IPS DF 6.9 (cell line): ENCODE results near the gene ME2.

Experiments
- DNase-seq: peaks from one replicate; pipeline ENCODE4 v3.0.0-alpha.2; 2013; ENCODE audit warnings: low read depth, low spot score
- H3K27ac ChIP-seq: one replicate; pipeline ENCODE4 v1.5.1; 2013; ENCODE audit warnings: low read length, control low read depth
- H3K27me3 ChIP-seq: 2 replicates; pipeline ENCODE4 v1.6.1; 2013; ENCODE audit warnings: mild to moderate bottlenecking, low read length; ENCODE audit not compliant: control insufficient read depth, insufficient read depth
- H3K36me3 ChIP-seq: 2 replicates; pipeline ENCODE4 v1.6.1; 2013; ENCODE audit warnings: low read length; ENCODE audit not compliant: control insufficient read depth, insufficient read depth
- H3K4me1 ChIP-seq: 2 replicates; pipeline ENCODE4 v1.6.1; 2013; ENCODE audit warnings: low read length; ENCODE audit not compliant: control insufficient read depth, insufficient read depth
- H3K4me3 ChIP-seq: 2 replicates; pipeline ENCODE4 v1.5.1; 2013; ENCODE audit warnings: mild to moderate bottlenecking, low read length
- H3K9me3 ChIP-seq: 2 replicates; pipeline ENCODE4 v1.6.1; 2013; ENCODE audit warnings: low read length, inconsistent platforms; ENCODE audit not compliant: control insufficient read depth, insufficient read depth
- WGBS: extraction: QIAGEN DNeasy Blood & Tissue Kit; methylation state at CpG from one replicate; pipeline ENCODE4 v1.1.7; 2013; ENCODE audit warnings: mixed read lengths, missing lambda C conversion rate; ENCODE audit not compliant: insufficient read length, insufficient coverage; 5-methylcytosine and 5-hydroxymethylcytosine counted together

The ME2 gene

DNA sequence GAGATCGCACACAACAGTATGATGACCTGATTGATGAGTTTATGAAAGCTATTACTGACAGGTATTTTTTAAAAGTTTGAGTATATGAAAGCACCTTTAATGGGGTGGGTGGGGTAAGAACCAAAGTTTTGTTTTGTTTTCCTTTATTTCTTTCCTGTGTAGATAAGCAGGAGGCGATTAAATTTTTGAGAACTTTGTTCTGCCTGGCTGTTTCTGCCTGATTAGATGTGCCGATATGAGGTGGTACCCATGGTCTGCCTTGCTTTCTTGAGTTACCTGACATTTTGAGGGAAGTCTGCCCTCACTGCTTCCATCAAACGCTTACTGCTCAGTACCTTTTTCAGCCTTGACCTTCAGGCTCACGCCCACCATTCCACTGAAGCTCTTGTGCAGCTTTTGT is 39.2 kb downstream of the ME2 start:
- Histone ChIP-seq H3K9me3 (no peaks in the 10 kb centered on the region), H3K36me3 (no peaks in the 10 kb centered on the region; the same call in 1 of the 2 replicates), H3K4me1 (no peaks in the 10 kb centered on the region), H3K4me3 (no peak overlapping the region), H3K27ac (no peak overlapping the region), H3K27me3 (no peaks in the 10 kb centered on the region)
- DNase-seq, result no peak
- no CpG with 5 or more reads among the region's 5 CpGs for WGBS

DNA sequence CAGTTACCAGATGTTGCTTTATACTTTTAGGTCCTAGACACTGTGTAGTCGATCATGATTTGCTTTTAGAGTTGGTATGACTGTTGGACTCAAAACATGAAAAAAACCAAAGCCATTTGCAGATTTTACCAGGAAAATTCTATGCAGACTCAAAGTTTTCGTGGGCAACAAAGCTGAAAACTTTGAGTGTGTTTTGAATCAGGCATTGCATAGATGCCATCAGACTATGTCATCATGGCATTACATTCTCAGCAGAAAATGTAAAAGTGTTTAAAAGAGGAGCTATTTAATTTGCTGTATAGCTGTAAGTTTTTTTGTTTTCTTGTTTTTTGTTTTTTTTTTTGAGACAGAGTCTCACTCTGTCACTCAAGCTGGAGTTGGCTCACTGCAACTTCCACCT is 45.5 kb downstream of the ME2 start:
- DNase-seq, result no peak
- no peaks in the 10 kb centered on the region; the same call in 1 of the 2 replicates for H3K36me3 ChIP-seq

DNA sequence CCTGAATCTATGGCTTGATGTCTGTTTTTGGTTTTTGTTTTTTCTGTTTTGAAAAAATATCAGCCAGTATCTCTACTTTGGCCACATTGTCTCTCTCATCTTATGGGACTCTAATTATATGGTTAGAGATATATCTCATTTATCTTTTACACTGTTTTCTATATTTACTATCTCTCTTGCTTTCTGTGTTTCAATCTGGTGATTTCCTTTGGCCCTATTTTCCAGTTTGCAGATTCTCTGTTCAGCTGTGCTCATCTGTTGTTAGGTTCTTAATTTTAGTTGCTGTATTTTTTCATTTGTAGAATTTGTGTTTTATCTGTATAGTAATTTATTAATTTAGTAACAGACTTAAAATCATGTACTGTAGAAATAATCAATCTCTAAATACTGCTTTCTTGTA is 47.6 kb downstream of the ME2 start:
- DNase-seq, result no peak
- no peak overlapping the region for H3K27ac ChIP-seq
- H3K4me1 ChIP-seq, result no peaks in the 10 kb centered on the region
- no peak overlapping the region for H3K4me3 ChIP-seq
- no peaks in the 10 kb centered on the region for H3K27me3 ChIP-seq
- H3K9me3 ChIP-seq, result no peaks in the 10 kb centered on the region
- no peaks in the 10 kb centered on the region; the same call in 1 of the 2 replicates for H3K36me3 ChIP-seq

More for the DNA sequence above, 45.5 kb downstream of the ME2 start:
- WGBS, result no CpG with 5 or more reads among the region's 2 CpGs
- Histone ChIP-seq H3K27me3 (no peaks in the 10 kb centered on the region), H3K4me1 (no peaks in the 10 kb centered on the region), H3K9me3 (no peaks in the 10 kb centered on the region), H3K4me3 (no peak overlapping the region), H3K27ac (no peak overlapping the region)

DNA sequence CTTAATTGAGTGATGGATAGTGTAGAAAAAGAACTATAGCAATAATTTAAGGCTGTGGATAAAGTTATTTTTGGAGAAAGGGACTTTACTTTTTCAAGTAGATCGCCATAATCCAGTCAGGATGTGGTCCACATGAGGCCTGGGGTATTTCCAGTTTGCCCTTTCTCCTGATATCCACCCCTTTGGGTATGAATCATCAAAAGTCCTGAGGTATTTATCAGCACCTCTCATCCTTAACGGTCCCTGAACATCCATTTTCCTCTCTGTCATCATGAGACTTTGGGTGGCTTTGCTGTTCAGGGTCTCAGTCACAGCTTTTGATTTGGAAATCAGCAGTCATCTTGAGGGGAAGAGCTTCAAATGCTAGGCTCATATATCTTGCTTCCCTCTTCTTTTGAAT is 49.6 kb downstream of the ME2 start:
- no peaks in the 10 kb centered on the region for H3K27me3 ChIP-seq
- no peak overlapping the region for H3K27ac ChIP-seq
- H3K4me1 ChIP-seq, result no peaks in the 10 kb centered on the region
- H3K4me3 ChIP-seq, result no peak overlapping the region
- DNase-seq, result no peak
- H3K36me3 ChIP-seq, result no peaks in the 10 kb centered on the region; the same call in 1 of the 2 replicates
- no peaks in the 10 kb centered on the region for H3K9me3 ChIP-seq
- no CpG with 5 or more reads among the region's 2 CpGs for WGBS

DNA sequence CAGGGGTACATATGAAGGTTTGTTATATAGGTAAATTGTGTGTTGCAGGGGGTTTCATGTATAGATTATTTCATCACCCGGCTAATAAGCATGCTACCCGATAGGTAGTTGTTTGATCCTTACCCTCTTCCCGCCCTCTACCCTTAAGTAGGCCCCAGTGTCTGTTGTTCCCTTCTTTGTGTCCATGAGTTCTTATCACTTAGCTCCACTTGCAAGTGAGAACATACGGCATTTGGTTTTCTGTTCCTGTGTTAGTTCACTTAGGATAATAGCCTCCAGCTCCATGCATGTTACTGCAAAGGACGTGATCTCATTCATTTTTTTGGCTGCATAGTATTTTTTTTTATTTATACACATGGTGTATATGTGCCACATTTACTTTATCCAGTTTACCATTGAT is 54.8 kb downstream of the ME2 start:
- Histone ChIP-seq H3K36me3 (no peaks in the 10 kb centered on the region), H3K4me1 (no peaks in the 10 kb centered on the region), H3K9me3 (no peaks in the 10 kb centered on the region), H3K27me3 (no peaks in the 10 kb centered on the region), H3K27ac (no peak overlapping the region), H3K4me3 (no peak overlapping the region)
- WGBS, result no CpG with 5 or more reads among the region's 5 CpGs
- no peak for DNase-seq

DNA sequence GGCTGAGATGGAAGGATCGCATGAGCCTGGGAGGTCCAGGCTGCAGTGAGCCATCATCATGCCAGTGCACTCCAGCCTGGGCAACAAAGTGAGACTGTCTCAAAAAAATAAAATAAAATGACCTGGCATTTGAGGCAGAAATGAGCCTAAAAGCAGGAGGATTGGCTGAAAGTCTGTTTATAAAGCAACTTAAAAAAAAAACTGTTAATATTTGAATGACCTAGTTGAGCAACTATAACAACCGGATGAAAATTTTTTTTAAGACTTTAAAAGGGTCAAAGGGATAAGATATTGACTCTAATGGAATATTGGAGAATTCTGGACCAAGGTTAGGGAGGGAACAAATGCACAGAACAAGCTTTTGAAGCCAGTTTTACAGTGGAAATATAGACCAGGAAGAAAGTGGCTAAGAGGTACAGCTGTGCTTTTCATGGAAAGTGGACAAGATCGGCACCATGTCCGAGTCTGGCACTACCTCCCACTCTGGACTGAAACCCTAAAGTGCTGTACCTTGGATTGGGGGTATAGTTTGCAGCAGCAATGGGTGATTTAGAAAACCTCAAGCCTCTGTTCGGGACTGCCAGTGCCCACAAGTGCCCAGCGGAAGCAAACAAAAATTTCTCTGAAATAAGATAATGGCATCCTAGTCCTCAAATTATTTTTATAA is 55.8 kb downstream of the ME2 start:
- Histone ChIP-seq H3K4me3 (no peak overlapping the region), H3K27me3 (no peaks in the 10 kb centered on the region), H3K27ac (no peak overlapping the region), H3K36me3 (no peaks in the 10 kb centered on the region), H3K4me1 (no peaks in the 10 kb centered on the region), H3K9me3 (no peaks in the 10 kb centered on the region)
- no CpG with 5 or more reads among the region's 6 CpGs for WGBS
- DNase-seq, result no peak

GRCh38 chr18:50935493-50936191 is 56.7 kb downstream of the ME2 start:
- H3K27ac ChIP-seq, result no peak overlapping the region
- DNase-seq, result no peak
- no peaks in the 10 kb centered on the region for H3K36me3 ChIP-seq
- no peak overlapping the region for H3K4me3 ChIP-seq
- no peaks in the 10 kb centered on the region for H3K4me1 ChIP-seq
- WGBS, result no CpG with 5 or more reads among the region's 6 CpGs
- no peaks in the 10 kb centered on the region for H3K9me3 ChIP-seq
- H3K27me3 ChIP-seq, result no peaks in the 10 kb centered on the region

- DNase-seq, result no peak
- WGBS, result no CpG with 5 or more reads among the region's 1 CpG
- no peak overlapping the region for H3K27ac ChIP-seq
- H3K36me3 ChIP-seq, result no peaks in the 10 kb centered on the region
- no peaks in the 10 kb centered on the region for H3K27me3 ChIP-seq
- H3K4me3 ChIP-seq, result no peak overlapping the region
- H3K4me1 ChIP-seq, result no peaks in the 10 kb centered on the region
- H3K9me3 ChIP-seq, result no peaks in the 10 kb centered on the region
These were observed 58.3 kb downstream of the ME2 start for GRCh38 chr18:50937183-50937582.

DNA sequence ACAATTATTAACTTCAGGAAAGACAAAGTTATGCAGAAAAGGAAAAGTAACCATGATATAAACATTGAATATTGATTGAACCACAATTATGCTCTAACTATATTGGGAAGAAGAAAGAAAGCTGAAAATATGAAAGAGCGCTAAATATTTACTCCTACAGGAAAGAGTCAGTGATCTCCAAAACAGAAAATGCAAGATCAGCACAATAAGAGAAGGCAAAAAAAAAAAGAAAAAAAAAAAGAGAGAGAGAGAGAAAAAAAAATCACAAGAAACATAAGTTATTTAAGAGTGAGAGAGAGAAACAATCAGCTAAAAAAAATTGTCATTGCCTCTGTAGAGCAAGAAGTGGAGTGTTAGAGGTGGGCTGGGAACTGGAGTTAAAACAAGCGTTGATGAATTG is 60.0 kb downstream of the ME2 start:
- Histone ChIP-seq H3K4me1 (no peaks in the 10 kb centered on the region), H3K27me3 (no peaks in the 10 kb centered on the region), H3K27ac (no peak overlapping the region), H3K9me3 (no peaks in the 10 kb centered on the region), H3K36me3 (no peaks in the 10 kb centered on the region), H3K4me3 (no peak overlapping the region)
- no peak for DNase-seq
- WGBS, result no CpG with 5 or more reads among the region's 2 CpGs

DNA sequence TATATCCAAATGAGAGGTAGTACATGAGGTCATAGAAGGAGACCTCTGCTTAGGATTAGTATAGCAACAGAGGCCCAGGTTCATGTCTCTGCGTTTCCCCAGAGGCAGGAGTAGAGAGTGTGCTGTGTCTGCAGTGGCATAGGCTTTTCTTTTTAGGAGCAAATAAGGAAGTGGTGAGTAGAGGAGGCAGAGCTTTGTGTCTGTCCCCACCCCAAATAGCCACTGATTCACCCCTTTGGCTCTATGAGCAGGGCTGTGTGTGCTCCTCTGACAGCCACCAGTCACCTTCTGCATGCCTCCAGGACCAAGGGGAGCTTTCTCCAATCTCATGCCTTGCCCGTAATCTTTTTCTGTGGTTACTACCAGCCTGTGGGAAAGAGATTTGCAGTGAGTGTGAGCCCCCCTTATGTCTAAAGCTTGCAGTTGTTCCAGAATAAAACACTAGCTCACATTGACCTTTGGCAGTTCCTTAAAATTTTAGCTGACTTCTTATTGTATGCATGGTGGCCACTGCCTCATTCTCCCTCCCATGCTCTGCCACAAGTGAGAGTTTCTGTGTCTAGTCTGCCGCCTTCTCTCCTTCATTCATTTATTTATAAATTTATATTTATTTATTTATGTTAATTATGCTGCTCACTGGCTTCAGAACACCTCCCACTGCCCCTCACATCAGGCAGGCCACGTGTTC is 65.5 kb downstream of the ME2 start:
- no peak for DNase-seq
- Histone ChIP-seq H3K4me3 (no peak overlapping the region), H3K4me1 (no peaks in the 10 kb centered on the region), H3K27me3 (no peaks in the 10 kb centered on the region), H3K9me3 (no peaks in the 10 kb centered on the region), H3K27ac (no peak overlapping the region), H3K36me3 (no peaks in the 10 kb centered on the region; the same call in 1 of the 2 replicates)
- no CpG with 5 or more reads among the region's 4 CpGs for WGBS
